Fibroblast of lung (primary cell): ENCODE results near the gene MLLT6. TPM values are rescaled to one million over a fixed set of nuclear protein-coding genes. Genes with fewer than 3 reads are reported as not detected.

ENCODE experiments used
- DNase-seq, 2 donors: peaks; one replicate each; pipeline versions ENCODE4 v3.0.0 to v3.0.0-alpha.2; 2010; ENCODE audit warnings: low read depth in 2 of 2
- H2AFZ ChIP-seq: 2 replicates; pipeline ENCODE4 v1.5.1; 2012; ENCODE audit warnings: low read length, control low read depth, inconsistent platforms
- H3K27ac ChIP-seq: 2 replicates; pipeline ENCODE4 v1.5.1; 2011; ENCODE audit warnings: low read length, control low read depth; ENCODE audit not compliant: insufficient read depth
- H3K27me3 ChIP-seq: 2 replicates; pipeline ENCODE4 v1.5.1; 2011; ENCODE audit warnings: mild to moderate bottlenecking, low read length; ENCODE audit not compliant: control insufficient read depth, insufficient read depth
- H3K36me3 ChIP-seq: 2 replicates; pipeline ENCODE4 v1.5.1; 2011; ENCODE audit warnings: low read length; ENCODE audit not compliant: control insufficient read depth, insufficient read depth
- H3K4me1 ChIP-seq: 2 replicates; pipeline ENCODE4 v1.5.1; 2011; ENCODE audit warnings: low read length; ENCODE audit not compliant: control insufficient read depth, insufficient read depth; ENCODE audit errors: extremely low read depth
- H3K4me2 ChIP-seq: 2 replicates; pipeline ENCODE4 v1.5.1; 2011; ENCODE audit warnings: low read length, control low read depth; ENCODE audit not compliant: insufficient read depth; ENCODE audit errors: extremely low read depth
- H3K4me3 ChIP-seq, 4 experiments: fragments of 200-600 bp in 1 of 4; sonication (generic) in 1 of 4; replicated peaks in 1 of 4; 2 replicates each; pipeline ENCODE4 v1.5.1; 2011 to 2016; ENCODE audit warnings: low read length in 4 of 4, low read depth in 3 of 4, mild to moderate bottlenecking in 3 of 4, control low read depth in 2 of 4, inconsistent platforms in 1 of 4, mixed read lengths in 1 of 4; ENCODE audit not compliant: insufficient read depth in 1 of 4; ENCODE audit errors: control extremely low read depth in 1 of 4
- H3K79me2 ChIP-seq: 2 replicates; pipeline ENCODE4 v1.5.1; 2012; ENCODE audit warnings: mild to moderate bottlenecking, low read length, inconsistent platforms; ENCODE audit not compliant: control insufficient read depth, insufficient read depth
- H3K9ac ChIP-seq: 2 replicates; pipeline ENCODE4 v1.5.1; 2011; ENCODE audit warnings: mild to moderate bottlenecking, low read length, control low read depth; ENCODE audit not compliant: insufficient read depth
- H3K9me3 ChIP-seq: 2 replicates; pipeline ENCODE4 v1.5.1; 2012; ENCODE audit warnings: low read depth, low read length; ENCODE audit not compliant: control insufficient read depth, insufficient read depth
- H4K20me1 ChIP-seq: 2 replicates; pipeline ENCODE4 v1.5.1; 2011; ENCODE audit warnings: low read length; ENCODE audit not compliant: control insufficient read depth, insufficient read depth; ENCODE audit errors: extremely low read depth
- CTCF ChIP-seq, 2 donors: IDR thresholded peaks in 1 of 2; conservative IDR thresholded peaks in 1 of 2; 1 replicate in 1 of 2; 2 replicates in 1 of 2; pipeline ENCODE4 v1.5.1; 2011 to 2012; ENCODE audit warnings: low read length in 2 of 2, control low read depth in 1 of 2, inconsistent platforms in 1 of 2, low read depth in 1 of 2, mild to moderate bottlenecking in 1 of 2
- EZH2 ChIP-seq: IDR thresholded peaks from 2 replicates; pipeline ENCODE4 v1.5.1; 2012; ENCODE audit warnings: low read length, control low read depth, mild to moderate bottlenecking; ENCODE audit errors: missing control alignments
- polyA plus RNA-seq, 2 donors: library from polyadenylated mRNA; depleted of rRNA in 1 of 2; stranded (reverse) in 1 of 2; unstranded in 1 of 2; fragments of >200 nt; gene quantifications; 2 replicates each; pipeline ENCODE4 v1.2.1, GENCODE V29; 2011 to 2012; ENCODE audit warnings: missing spikeins in 1 of 2
- total RNA-seq: library from RNA; depleted of rRNA; stranded (reverse); fragments of >200 nt; gene quantifications from 2 replicates; pipeline ENCODE4 v1.2.1, GENCODE V29; 2014

Gene MLLT6
- total and polyA plus RNA-seq, 2 donors (not counting 1 experiment from before 2014, with no cell fraction given) = 15.4 to 17.7 TPM

- Histone ChIP-seq H3K4me1 (peaks cover 10% of the 10 kb centered on the region), H3K9ac (no peak overlapping the region), H3K36me3 (peaks cover 21% of the 10 kb centered on the region), H3K9me3 (no peaks in the 10 kb centered on the region), H3K79me2 (peaks cover 12% of the 10 kb centered on the region), H2AFZ (no peak overlapping the region), H3K27ac (no peak overlapping the region), H3K4me2 (peak overlapping the region; percentile 99), H3K4me3 (peak overlapping the region in 3 of 4 experiments; percentile 81 to 96 (median 86)), H3K27me3 (no peaks in the 10 kb centered on the region), H4K20me1 (no peaks in the 10 kb centered on the region)
- DNase-seq = no peak
- TF ChIP-seq CTCF (conservative IDR thresholded peaks at IDR 0.05 in 1 of 2, IDR thresholded peaks at IDR 0.05 in 1 of 2; ENCODE audit: low read depth in 1 of 2, low read length in 2 of 2) (no peak), EZH2 (no peak)
Observed at GRCh38 chr17:38731526-38732294, 26.6 kb downstream of the MLLT6 start.

- H3K4me1 ChIP-seq = peaks cover 10% of the 10 kb centered on the region
- peaks cover 21% of the 10 kb centered on the region for H3K36me3 ChIP-seq
- DNase-seq = no peak
- TF ChIP-seq CTCF (conservative IDR thresholded peaks at IDR 0.05 in 1 of 2, IDR thresholded peaks at IDR 0.05 in 1 of 2; ENCODE audit: low read depth in 1 of 2, low read length in 2 of 2) = no peak
- no peak for TF ChIP-seq EZH2
- H3K27me3 ChIP-seq = no peaks in the 10 kb centered on the region
- peaks cover 12% of the 10 kb centered on the region for H3K79me2 ChIP-seq
- no peak overlapping the region for H3K27ac ChIP-seq
- H3K4me2 ChIP-seq = no peak overlapping the region
- no peak overlapping the region for H3K9ac ChIP-seq
- H2AFZ ChIP-seq = no peak overlapping the region
- H3K9me3 ChIP-seq = no peaks in the 10 kb centered on the region
- no peaks in the 10 kb centered on the region for H4K20me1 ChIP-seq
- H3K4me3 ChIP-seq = no peak overlapping the region
Observed at GRCh38 chr17:38732376-38733281, 27.6 kb downstream of the MLLT6 start.
